HG03378 (cell line): ENCODE results near the gene KCNG3.

ENCODE experiments used
- ATAC-seq: cut with Tn5 transposase; IDR thresholded peaks from one replicate; pipeline ENCODE4 v1.9.1; 2021; ENCODE audit warnings: mild to moderate bottlenecking, moderate library complexity; ENCODE audit not compliant: unreplicated experiment

The KCNG3 gene

GRCh38 chr2:42486145-42486906 lies 7.5 kb downstream of the KCNG3 start:
- no peak for ATAC-seq

- ATAC-seq = no peak
These were observed 13.4 kb downstream of the KCNG3 start for GRCh38 chr2:42480402-42480801.

GRCh38 chr2:42474765-42475454 lies 18.9 kb downstream of the KCNG3 start:
- no peak for ATAC-seq

- no peak for ATAC-seq
These were observed 23.1 kb downstream of the KCNG3 start for GRCh38 chr2:42470706-42471105.

GRCh38 chr2:42464631-42465030 lies 29.2 kb downstream of the KCNG3 start:
- ATAC-seq = no peak

- no peak for ATAC-seq
These were observed 30.2 kb downstream of the KCNG3 start for GRCh38 chr2:42463570-42463969.

GRCh38 chr2:42459296-42459695 lies 34.5 kb downstream of the KCNG3 start:
- ATAC-seq = no peak

- ATAC-seq = no peak
These were observed 35.4 kb downstream of the KCNG3 start for GRCh38 chr2:42458396-42458795.

GRCh38 chr2:42457011-42457410 lies 36.8 kb downstream of the KCNG3 start:
- no peak for ATAC-seq

- no peak for ATAC-seq
These were observed 37.5 kb downstream of the KCNG3 start for GRCh38 chr2:42456126-42456839.

GRCh38 chr2:42452545-42452944 lies 41.2 kb downstream of the KCNG3 start:
- no peak for ATAC-seq

- ATAC-seq = no peak
These were observed 43.6 kb downstream of the KCNG3 start for GRCh38 chr2:42450136-42450535.

- ATAC-seq = no peak
These were observed 44.4 kb downstream of the KCNG3 start for GRCh38 chr2:42449163-42450087.

- ATAC-seq = no peak
These were observed 45.6 kb downstream of the KCNG3 start for GRCh38 chr2:42448163-42448562.

GRCh38 chr2:42446503-42447271 lies 47.1 kb downstream of the KCNG3 start:
- no peak for ATAC-seq

GRCh38 chr2:42443718-42444399 lies 49.9 kb downstream of the KCNG3 start:
- no peak for ATAC-seq

- no peak for ATAC-seq
These were observed 51.0 kb downstream of the KCNG3 start for GRCh38 chr2:42442774-42443173.

GRCh38 chr2:42438685-42439084 lies 55.1 kb downstream of the KCNG3 start:
- no peak for ATAC-seq

- no peak for ATAC-seq
These were observed 57.4 kb downstream of the KCNG3 start for GRCh38 chr2:42436370-42436769.
